NCI-H1092 treated with DMSO at 0.1 percent for 48 hours (cell line): ENCODE data around the gene ACER3.
"Not testable (repeated sequence)": the region's sequence is repeated elsewhere in the genome, so short reads cannot be mapped to it uniquely, and the experiment has no call there.

Source experiments
- DNase-seq: peaks from one replicate; lab custom pipeline; 2025; lab: John Stamatoyannopoulos, UW

The ACER3 gene

DNA sequence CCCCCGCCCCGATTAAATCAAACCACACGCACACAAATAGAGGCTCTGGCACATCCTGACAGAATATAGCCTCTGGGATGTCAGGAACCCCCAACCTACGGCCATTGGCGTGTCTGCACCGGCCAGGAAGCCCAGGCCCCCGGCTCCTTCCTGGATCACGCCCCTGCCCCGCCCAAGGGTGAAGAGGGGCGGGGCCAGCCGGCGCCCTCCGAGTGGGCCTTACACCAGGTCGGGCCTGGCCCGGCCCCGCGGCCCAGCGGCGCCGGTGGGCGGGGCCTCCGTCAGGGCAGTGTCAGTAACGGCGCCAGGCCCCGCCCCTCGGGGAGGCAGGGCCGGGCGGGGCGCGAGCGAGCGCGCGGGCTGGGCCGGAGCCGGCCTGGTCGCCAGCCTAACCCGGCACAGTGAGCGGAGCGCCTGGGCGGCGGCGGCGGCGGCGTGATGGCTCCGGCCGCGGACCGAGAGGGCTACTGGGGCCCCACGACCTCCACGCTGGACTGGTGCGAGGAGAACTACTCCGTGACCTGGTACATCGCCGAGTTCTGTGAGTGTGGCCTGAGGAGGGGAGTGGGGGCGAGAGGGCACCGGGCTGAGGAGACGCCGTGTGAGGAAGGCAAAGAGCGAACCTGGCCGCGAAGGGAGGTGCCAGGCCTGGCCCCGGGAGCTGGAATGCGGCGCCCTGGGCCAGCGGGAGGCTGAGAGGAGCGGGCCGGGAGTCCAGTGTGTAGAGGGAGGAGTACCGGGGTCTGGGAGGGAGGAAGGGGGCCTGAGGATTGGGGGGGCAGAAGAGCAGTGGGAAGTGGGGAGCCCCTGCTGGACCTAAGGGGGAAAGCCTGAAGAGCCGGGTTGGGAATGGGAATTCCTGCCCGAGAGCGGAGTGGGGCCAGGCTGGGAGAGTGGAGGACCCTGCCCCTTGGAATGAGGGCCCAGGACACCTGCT is at the start of gene ACER3:
Gene ACER3, plus strand, starts transcription at position 380 of the 937 bp plus-strand sequence. Its CDS starts 59 bp downstream, at position 439.
- DNase-seq, result peak; percentile 87

DNA sequence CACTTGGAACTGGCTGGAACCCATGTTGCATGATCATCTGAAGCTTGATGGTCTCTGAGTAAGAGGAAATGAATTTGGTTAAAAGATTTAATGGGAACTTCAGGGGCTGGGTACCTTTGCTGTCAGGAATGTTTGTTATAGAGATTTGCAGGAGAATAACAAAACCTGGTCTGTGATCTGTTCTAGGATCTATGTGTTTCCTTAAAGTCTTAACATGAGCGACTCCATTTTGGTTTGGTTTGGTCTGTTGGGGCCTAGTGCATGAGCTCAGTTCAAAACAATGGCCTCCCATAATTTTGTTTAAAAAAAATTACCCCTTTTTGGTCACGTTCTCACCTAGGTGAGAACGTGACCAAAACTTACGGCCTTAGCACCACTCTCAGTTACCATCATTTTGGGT is 49.5 kb upstream of the ACER3 start:
- DNase-seq, result no peak

DNA sequence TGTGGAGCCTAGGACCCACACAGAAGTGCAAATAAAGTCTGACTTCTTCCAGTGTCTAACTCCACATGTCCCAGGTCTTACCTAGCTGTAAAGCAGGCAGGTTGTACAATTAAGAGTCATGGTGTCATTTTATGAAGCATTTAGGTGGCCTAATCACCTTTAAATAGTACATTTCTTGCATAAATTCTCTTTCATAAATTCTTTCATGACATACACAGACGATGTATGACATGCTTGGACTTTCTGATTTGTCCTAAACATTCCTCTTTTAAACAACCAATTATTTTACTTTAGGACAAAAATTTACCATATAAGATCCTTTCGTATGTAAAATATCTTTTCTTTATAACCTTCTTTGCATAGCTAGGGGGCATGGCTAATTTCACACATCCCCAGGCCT is 46.3 kb upstream of the ACER3 start:
- no peak for DNase-seq

DNA sequence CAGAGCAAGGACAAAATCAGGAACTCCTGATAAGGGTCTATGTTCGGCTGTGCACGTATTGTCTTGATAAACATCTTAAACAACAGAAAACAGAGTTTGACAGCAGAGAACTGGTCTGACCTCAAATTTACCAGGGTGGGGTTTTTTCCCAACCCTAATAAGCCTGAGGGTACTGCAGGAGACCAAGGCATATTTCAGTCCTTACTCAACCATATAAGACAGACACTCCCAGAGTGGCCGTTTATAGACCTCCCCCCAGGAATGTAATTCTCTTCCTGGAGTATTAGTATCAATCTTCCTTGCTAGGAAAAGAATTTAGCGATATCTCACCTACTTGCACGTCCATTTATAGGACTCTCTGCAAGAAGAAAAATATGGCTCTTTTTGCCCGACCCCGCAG is 45.0 kb upstream of the ACER3 start:
- not testable (repeated sequence) for DNase-seq

DNA sequence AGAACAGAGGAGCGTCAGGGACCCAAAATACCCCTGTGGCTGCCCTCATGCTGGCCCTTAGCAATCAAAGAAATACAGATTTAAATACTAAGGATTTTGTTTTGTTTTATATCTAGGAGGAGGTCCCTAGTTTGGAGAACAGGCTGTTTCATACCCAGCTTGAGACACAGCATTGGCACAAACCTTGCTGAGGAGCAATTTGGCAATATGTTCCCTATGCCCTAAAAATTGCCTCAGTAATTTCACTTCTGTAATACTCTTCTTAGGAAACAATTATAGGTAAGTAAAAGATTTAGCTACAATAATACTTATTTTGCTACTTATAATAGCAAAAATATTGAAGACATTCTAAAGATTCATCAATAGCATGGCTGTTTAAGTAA is 40.5 kb upstream of the ACER3 start:
- DNase-seq, result no peak

DNA sequence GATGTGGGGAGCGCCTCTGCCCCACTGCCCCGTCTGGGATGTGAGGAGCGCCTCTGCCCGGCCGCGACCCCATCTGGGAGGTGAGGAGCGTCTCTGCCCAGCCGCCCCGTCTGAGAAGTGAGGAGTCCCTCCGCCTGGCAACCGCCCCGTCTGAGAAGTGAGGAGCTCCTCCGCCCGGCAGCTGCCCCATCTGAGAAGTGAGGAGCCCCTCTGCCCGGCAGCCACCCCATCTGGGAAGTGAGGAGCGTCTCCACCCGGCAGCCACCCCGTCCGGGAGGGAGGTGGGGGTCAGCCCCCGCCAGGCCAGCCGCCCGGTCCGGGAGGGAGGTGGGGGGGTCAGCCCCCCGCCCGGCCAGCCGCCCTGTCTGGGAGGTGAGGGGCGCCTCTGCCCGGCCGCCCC is 39.3 kb upstream of the ACER3 start:
- not testable (repeated sequence) for DNase-seq

DNA sequence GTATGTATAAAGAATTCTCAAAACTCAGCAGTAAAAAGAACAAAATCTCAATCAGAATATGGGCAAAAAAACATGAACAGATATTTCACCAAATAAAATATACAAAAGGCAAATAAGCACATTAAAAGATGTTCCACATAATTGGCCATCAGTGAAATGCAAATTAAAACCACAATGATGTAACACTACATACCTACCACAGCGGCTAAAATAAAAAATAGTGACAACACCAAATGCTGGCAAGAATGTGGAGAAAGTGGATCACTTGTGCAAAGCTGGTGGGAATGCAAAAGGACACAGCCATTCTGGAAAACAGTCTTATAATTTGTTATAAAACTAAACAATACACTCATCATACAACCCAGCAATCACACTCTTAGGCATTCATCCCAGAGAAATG is 38.3 kb upstream of the ACER3 start:
- DNase-seq, result no peak

DNA sequence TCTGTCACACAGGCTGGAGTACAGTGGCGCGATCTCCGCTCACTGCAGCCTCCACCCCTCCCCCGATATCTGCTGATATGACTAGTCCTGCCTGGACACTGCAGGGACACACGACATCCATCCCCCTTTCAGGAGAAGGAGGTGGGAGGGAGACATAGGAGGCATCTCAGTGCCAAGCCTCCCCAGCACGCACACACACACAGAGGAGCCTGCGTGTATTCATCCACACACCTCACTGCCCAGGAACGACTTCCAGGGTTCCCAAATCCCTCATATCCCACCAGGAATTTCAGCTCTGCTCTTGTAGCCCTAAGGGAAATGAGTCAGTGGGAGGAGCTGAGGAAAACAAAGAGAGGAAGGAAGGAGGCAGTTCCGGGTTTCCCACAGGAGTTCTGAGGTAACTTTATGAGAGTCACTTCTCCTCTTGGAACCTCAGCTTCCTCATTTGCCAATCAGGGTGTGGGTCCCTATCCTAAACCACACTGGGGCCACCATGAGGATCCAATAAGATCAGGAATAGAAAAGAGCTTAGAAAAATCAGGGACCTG is 37.2 kb upstream of the ACER3 start:
- no peak for DNase-seq

DNA sequence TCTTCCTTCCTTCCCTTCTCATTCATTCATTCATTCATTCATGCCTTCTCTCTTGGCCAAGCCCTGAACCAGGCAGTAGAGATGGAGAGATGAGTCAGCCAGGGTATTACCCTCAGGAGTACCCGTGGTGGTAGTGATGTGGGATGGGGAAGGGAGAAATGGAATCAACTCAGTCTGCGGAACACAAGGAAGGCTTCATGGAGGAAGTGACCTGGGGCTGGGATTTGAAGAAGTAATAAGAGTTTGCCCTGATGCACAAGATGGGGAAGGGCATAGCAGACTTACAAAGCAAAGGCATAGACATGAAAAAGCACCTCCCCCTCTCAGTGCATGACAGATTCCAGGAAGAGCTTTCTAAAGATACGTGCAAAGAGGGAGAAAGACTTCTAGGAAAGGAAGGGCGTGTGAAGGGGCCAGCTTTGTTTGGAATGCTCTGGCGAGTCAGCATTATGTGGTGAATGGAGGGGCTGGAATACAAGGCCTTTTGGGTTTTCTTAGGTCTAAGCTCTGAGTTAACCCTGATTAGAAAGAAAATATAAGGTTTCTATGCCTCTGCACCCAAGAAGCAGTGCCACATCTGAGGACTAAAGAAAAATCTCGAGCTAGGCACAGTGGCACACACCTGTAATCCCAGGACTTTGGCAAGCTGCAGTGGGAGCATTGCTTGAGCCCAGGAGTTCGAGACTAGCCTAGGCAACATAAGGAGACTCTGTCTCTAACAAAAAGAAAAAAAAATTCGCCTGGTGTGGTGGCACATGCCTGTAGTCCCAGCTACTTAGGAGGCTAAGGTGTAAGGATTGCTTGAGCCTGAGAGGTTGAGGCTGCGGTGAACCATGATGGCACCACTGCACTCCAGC is 36.4 kb upstream of the ACER3 start:
- no peak for DNase-seq

DNA sequence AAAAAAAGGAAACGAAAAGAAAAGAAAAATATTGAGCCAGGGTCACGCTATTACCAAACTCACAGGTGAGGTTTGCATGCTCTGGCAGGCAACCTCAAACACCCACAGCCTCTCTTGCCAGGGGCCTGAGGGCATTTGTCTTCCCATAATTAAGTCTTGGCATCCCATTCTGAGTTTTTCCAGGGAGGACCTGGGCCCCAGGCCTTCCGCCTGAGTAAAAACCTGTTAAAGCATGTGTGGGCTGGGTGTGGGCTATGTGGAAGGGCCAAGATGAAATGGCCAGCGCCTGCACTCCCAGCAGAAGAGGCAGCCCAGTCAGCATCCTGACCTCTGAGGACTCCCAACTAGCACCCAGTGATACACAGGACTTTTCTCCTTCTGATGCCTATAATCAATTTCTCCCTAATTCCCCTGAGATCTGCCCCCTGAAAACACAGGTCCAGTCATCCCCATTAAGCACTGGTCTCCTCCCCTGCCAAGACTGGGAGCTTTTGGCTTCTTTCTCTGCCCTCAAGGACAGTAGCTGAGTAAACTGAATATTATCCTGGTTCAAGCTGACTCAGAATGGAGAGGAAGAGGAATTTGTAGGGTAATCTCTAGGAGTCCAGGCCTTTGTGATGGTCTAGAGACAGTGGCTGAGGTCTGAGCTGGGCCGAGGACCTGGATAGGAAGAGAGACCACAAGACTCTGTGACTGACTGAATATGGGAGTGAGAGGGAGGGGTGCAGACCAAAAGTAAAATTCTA is 35.6 kb upstream of the ACER3 start:
- DNase-seq, result no peak

DNA sequence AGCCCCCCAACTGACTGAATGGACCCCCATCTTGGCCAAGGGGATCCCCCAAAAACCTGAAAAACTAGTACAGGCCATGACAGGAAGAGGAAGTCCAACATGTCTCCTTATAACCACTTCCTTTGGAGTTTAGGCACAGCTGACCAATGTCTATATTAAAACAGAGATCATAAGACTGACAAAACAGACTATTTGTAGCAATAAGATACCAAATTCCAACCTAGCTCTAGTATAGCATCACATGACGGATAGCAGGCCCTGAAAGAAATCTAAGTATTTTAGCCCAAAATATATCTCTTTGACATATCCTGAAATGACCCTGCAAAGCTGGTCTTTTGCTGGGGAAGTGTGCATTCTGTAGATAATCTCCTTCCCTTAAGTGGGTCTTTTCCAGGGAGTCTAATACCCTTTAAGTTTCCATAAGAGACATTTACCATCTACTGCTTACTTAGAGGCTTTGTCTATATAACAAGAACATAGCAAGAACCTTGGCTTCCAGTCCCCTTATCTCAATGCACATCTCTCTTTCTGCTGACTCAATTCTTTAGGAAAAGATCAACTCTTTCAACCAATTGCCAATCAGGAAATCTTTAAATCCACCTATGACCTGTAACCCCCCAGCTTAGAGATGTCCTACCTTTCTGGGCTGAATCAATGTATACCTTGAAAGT is 34.9 kb upstream of the ACER3 start:
- DNase-seq, result no peak

DNA sequence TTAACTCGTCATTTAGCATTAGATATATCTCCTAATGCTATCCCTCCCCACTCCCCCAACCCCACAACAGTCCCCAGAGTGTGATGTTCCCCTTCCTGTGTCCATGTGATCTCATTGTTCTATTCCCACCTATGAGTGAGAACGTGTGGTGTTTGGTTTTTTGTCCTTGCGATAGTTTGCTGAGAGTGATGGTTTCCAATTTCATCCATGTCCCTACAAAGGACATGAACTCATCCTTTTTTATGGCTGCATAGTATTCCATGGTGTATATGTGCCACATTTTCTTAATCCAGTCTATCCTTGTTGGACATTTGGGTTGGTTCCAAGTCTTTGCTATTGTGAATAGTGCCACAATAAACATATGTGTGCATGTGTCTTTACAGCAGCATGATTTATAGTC is 34.2 kb upstream of the ACER3 start:
- DNase-seq, result not testable (repeated sequence)

DNA sequence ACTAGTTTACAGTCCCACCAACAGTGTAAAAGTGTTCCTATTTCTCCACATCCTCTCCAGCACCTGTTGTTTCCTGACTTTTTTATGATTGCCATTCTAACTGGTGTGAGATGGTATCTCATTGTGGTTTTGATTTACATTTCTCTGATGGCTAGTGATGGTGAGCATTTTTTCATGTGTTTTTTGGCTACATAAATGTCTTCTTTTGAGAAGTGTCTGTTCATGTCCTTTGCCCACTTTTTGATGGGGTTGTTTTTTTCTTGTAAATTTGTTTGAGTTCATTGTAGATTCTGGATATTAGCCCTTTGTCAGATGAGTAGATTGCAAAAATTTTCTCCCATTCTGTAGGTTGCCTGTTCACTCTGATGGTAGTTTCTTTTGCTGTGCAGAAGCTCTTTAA is 33.7 kb upstream of the ACER3 start:
- not testable (repeated sequence) for DNase-seq

DNA sequence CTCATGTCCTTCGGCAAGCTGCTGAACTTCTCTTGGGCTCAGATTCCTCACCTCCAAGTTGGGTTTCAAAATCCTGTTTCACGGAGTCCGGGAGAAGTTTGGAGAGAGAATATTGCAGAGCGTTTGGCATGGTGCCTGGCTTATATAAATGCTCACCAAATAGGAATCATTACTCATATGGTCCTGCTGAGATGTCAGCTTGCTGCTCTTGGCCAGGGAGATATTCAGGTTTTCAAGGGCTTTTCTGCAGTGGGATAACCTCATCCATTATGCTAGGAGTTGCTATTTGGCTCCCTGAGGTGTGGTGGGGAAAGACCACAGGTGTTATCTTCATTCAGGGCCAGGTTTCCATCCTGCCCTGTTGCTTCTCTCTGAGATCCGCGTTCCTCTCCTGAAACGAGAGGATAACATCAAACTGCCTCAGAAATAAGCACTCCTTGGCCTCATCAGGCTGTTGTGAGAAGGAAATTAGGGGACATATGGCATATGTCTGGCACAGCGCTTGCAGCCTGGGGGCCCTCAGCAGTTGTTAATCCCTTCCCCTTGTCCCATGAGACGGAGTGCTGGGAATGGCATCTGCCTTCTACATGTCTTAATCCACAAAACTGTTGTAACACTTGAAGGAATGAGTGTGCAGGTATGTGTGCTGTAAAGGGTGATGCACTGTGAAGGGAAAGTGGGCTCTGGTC is 29.9 kb upstream of the ACER3 start:
- no peak for DNase-seq

DNA sequence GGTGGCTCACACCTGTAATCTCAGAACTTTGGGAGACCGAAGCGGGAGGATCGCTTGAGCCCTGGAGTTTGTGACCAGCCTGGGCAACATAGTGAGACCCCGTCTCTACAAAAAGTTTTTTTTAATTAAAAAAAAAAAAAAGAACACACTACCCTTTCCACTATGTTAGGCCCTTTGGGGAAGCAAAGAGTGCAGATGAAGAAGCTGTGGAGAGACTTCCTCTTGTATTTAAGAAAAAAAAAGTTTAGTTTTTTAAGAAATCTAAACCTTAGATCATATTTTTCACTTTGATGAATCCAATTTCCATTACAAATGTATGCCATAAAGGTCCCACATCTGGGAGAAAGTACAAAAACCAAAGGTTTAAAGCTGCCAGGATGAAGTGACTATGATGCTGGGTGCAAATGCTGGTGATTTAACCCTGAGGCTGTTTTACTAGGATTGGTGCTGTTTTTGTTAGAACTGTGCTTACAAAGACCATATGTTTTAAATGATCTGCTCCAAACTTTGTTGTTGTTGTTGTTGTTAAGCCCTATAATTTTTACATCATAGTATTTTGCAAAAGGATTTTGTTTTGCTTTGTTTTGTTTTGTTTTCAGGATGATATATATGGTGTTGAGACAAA is 28.9 kb upstream of the ACER3 start:
- DNase-seq, result no peak

DNA sequence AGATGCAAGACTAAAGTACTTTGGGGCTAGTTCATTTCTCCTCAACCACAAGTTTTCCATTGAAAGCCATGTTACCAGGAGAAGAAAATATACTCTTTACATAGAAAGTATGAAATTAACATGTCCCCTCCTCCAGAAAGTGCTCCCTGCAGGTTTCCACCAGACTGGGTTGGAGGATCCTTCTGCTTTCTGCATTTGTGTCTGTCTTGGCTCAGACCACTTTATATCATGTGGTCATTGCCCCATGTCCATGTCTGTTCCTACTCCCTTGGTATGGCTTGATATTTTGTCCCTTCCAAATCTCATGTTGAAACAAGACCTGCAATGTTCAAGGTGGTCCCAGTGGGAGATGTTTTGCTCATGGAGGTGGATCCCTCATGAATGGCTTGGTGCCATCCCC is 28.4 kb upstream of the ACER3 start:
- DNase-seq, result no peak

DNA sequence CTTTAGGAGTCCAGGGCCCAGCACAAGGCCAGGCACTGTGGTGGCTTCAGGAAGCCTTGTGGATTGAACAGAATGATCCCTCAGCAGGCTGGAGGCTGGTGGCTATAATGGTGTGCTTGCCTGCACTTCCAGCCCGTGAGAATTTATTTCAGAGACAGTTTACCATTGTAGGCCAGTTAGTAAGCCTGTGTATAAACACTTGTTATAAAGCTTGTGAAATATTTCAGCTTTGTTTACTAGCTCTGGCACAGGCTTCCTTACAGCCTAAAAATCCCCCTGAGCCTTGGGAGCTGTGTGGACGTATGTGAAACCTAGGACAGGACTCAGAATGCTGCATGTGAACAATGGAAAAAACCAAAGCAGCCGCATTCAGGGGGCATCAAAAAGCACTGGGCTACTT is 26.6 kb upstream of the ACER3 start:
- no peak for DNase-seq

DNA sequence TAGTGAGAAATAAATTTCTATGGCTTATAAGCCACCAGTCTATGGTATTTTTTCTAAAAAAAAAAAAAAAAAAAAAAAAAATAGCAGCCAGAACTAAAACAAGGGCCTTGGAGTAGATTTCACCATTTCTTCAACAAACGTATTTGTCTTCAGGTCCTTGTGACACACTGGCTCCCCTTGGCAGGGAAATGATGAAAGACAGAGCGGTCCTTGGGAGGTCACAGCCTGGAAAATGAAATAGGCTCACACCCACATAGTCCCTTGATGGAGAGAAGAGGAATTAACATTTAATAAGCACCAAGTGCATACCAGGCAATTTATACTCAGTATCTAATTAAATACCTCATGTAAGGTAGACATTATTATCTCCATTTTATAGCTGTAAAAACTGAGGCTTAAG is 25.7 kb upstream of the ACER3 start:
- no peak for DNase-seq

DNA sequence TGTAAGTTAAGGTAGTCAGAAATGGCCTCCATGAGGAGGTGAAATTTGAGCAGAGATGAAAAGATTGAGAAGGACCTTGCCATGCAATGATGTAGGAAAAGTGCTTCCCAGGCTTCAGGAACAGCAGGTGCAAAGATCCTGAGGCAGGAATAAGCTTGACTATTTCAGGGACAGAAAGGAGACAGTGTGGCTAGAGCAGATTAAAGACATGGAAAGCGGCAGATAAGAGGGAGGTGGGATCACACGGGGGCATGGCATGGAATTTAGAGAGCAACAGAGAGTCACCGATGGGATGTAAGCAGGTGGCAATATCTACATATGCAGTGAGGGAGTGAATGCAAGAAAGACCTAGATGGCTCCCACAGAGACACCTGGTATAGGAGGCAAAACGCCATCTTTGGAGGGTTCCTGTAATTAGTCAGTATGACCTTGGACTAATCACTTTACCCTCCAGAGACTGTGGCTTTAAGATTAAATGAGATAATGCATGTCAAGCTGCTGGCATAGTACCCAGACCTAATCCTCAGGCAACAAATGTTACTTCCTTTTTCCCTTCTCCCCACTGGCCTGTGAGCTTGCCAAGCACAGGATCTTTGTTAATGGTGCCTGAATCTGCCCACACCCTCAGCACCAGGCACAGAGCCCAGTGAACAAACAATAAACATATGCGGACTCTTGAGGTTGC is 24.6 kb upstream of the ACER3 start:
- DNase-seq, result peak; percentile 97
